Measurements from ENCODE around the gene ADAM22.

- TF ChIP-seq POLR2A (IDR thresholded peaks at IDR 0.05; ENCODE audit: low read depth, low read length) (no peak), SPI1 (IDR thresholded peaks at IDR 0.05; ENCODE audit: low read depth, low read length) (no peak), POLR2AphosphoS5 (IDR thresholded peaks at IDR 0.05; ENCODE audit: low read depth, low read length) (no peak), TAF1 (IDR thresholded peaks at IDR 0.05; ENCODE audit: low read depth, low read length) (no peak), PAX5 (IDR thresholded peaks at IDR 0.05; ENCODE audit: insufficient read depth, low read length, severe bottlenecking) (no peak), POU2F2 (IDR thresholded peaks at IDR 0.05; ENCODE audit: low read depth, low read length) (no peak)
These were observed 270.6 kb downstream of the ADAM22 start for GRCh38 chr7:88204525-88205110.

Data from GM12891 (cell line).